Mesendoderm (in vitro differentiated cells): Measurements from ENCODE around the gene COLEC11.
A peak's percentile ranks its signal among the peaks of the same experiment; 100 is the strongest.

Source experiments
- DNase-seq: peaks from one replicate; pipeline ENCODE4 v3.0.0; 2013
- H2AK5ac ChIP-seq: 2 replicates; pipeline ENCODE4 v1.6.1; 2013; ENCODE audit warnings: low read length, inconsistent platforms
- H2BK120ac ChIP-seq: 2 replicates; pipeline ENCODE4 v1.6.1; 2013; ENCODE audit warnings: low read depth, mild to moderate bottlenecking, low read length, moderate library complexity, mixed read lengths
- H2BK15ac ChIP-seq: replicated peaks from 2 replicates; pipeline ENCODE4 v1.6.1; 2013; ENCODE audit warnings: low read depth, mild to moderate bottlenecking, moderate library complexity
- H2BK5ac ChIP-seq: 2 replicates; pipeline ENCODE4 v1.6.1; 2013; ENCODE audit warnings: low read length, inconsistent platforms
- H3K18ac ChIP-seq: 2 replicates; pipeline ENCODE4 v1.6.1; 2013; ENCODE audit warnings: mild to moderate bottlenecking, low read length, mixed read lengths
- H3K23ac ChIP-seq: one replicate; pipeline ENCODE4 v1.6.1; 2013; ENCODE audit warnings: low read length
- H3K27ac ChIP-seq: 2 replicates; pipeline ENCODE4 v1.5.1; 2013; ENCODE audit warnings: low read depth, mild to moderate bottlenecking, inconsistent platforms, low read length, moderate library complexity
- H3K27me3 ChIP-seq: 2 replicates; pipeline ENCODE4 v1.6.1; 2013; ENCODE audit warnings: low read length, control low read depth, mild to moderate bottlenecking, inconsistent platforms; ENCODE audit not compliant: insufficient read depth, poor library complexity
- H3K36me3 ChIP-seq: 2 replicates; pipeline ENCODE4 v1.6.1; 2013; ENCODE audit warnings: low read length, inconsistent platforms; ENCODE audit not compliant: control insufficient read depth, insufficient read depth
- H3K4ac ChIP-seq: one replicate; pipeline ENCODE4 v1.6.1; 2013; ENCODE audit warnings: low read depth, mild to moderate bottlenecking, low read length, moderate library complexity
- H3K4me1 ChIP-seq: 2 replicates; pipeline ENCODE4 v1.6.1; 2013; ENCODE audit warnings: low read depth, low read length, inconsistent platforms; ENCODE audit not compliant: control insufficient read depth
- H3K4me2 ChIP-seq: 2 replicates; pipeline ENCODE4 v1.6.1; 2013; ENCODE audit warnings: low read length
- H3K4me3 ChIP-seq: 2 replicates; pipeline ENCODE4 v1.5.1; 2013; ENCODE audit warnings: mild to moderate bottlenecking, low read length
- H3K56ac ChIP-seq: one replicate; pipeline ENCODE4 v1.6.1; 2013; ENCODE audit warnings: low read length
- H3K79me1 ChIP-seq: 2 replicates; pipeline ENCODE4 v1.6.1; 2013; ENCODE audit warnings: low read length, inconsistent platforms
- H3K79me2 ChIP-seq: 2 replicates; pipeline ENCODE4 v1.6.1; 2013; ENCODE audit warnings: mild to moderate bottlenecking, low read length; ENCODE audit not compliant: control insufficient read depth, insufficient read depth
- H3K9ac ChIP-seq: 2 replicates; pipeline ENCODE4 v1.6.1; 2013; ENCODE audit warnings: low read length, inconsistent platforms
- H4K5ac ChIP-seq: one replicate; pipeline ENCODE4 v1.6.1; 2013; ENCODE audit warnings: low read length
- H4K8ac ChIP-seq: one replicate; pipeline ENCODE4 v1.6.1; 2013; ENCODE audit warnings: low read depth, mild to moderate bottlenecking, control low read depth, low read length, moderate library complexity
- WGBS: extraction: QIAGEN DNeasy Blood & Tissue Kit; methylation state at CpG from one replicate; pipeline ENCODE4 v1.1.7; 2013; ENCODE audit warnings: low lambda C conversion rate, missing lambda C conversion rate; ENCODE audit not compliant: insufficient coverage; ENCODE audit errors: extremely low coverage; 5-methylcytosine and 5-hydroxymethylcytosine counted together

COLEC11 gene

GRCh38 chr2:3595985-3596384 lies 1.1 kb downstream of the COLEC11 start:
- H3K79me1 ChIP-seq: no peaks in the 10 kb centered on the region
- H3K56ac ChIP-seq: no peak overlapping the region
- no peaks in the 10 kb centered on the region for H3K27me3 ChIP-seq
- no peak overlapping the region for H3K18ac ChIP-seq
- H4K5ac ChIP-seq: no peak overlapping the region
- no peak overlapping the region for H2BK15ac ChIP-seq
- no peak overlapping the region for H3K4ac ChIP-seq
- H3K9ac ChIP-seq: no peak overlapping the region
- H2BK5ac ChIP-seq: no peak overlapping the region
- no peak overlapping the region for H3K27ac ChIP-seq
- no peaks in the 10 kb centered on the region for H3K4me1 ChIP-seq
- H3K23ac ChIP-seq: no peak overlapping the region
- no peak for DNase-seq
- no peaks in the 10 kb centered on the region for H3K36me3 ChIP-seq
- no peaks in the 10 kb centered on the region for H3K79me2 ChIP-seq
- no CpG with 5 or more reads among the region's 6 CpGs for WGBS
- no peak overlapping the region for H4K8ac ChIP-seq
- no peak overlapping the region for H3K4me2 ChIP-seq
- H2AK5ac ChIP-seq: no peak overlapping the region
- H3K4me3 ChIP-seq: no peak overlapping the region
- H2BK120ac ChIP-seq: no peak overlapping the region

- Histone ChIP-seq H3K79me1 (no peaks in the 10 kb centered on the region), H2BK120ac (no peak overlapping the region), H4K5ac (no peak overlapping the region), H3K27me3 (no peaks in the 10 kb centered on the region), H3K23ac (no peak overlapping the region), H2BK5ac (no peak overlapping the region), H4K8ac (no peak overlapping the region), H3K18ac (no peak overlapping the region), H3K56ac (peak overlapping the region; percentile 25), H3K4ac (peak overlapping the region; percentile 11), H3K4me3 (no peak overlapping the region), H3K36me3 (no peaks in the 10 kb centered on the region), H2BK15ac (no peak overlapping the region), H3K27ac (peak overlapping the region; percentile 40), H3K4me2 (no peak overlapping the region), H2AK5ac (no peak overlapping the region), H3K4me1 (no peaks in the 10 kb centered on the region), H3K79me2 (no peaks in the 10 kb centered on the region), H3K9ac (no peak overlapping the region)
- DNase-seq: no peak
- no CpG with 5 or more reads among the region's 16 CpGs for WGBS
Observed at GRCh38 chr2:3596901-3597417, 2.0 kb downstream of the COLEC11 start.

- Histone ChIP-seq H3K27me3 (no peaks in the 10 kb centered on the region), H3K56ac (no peak overlapping the region), H4K8ac (no peak overlapping the region), H3K23ac (no peak overlapping the region), H3K79me1 (no peaks in the 10 kb centered on the region), H3K36me3 (no peaks in the 10 kb centered on the region), H3K9ac (no peak overlapping the region), H3K4ac (no peak overlapping the region), H2BK5ac (no peak overlapping the region), H3K27ac (no peak overlapping the region), H2BK15ac (no peak overlapping the region), H3K4me2 (no peak overlapping the region), H2BK120ac (no peak overlapping the region), H3K79me2 (no peaks in the 10 kb centered on the region), H3K4me1 (no peaks in the 10 kb centered on the region), H4K5ac (no peak overlapping the region), H3K4me3 (no peak overlapping the region), H2AK5ac (no peak overlapping the region), H3K18ac (no peak overlapping the region)
- no peak for DNase-seq
- WGBS: no CpG with 5 or more reads among the region's 6 CpGs
Observed at GRCh38 chr2:3597567-3597966, 2.7 kb downstream of the COLEC11 start.

GRCh38 chr2:3598197-3598910 lies 3.4 kb downstream of the COLEC11 start:
- no peak overlapping the region for H4K5ac ChIP-seq
- H2BK15ac ChIP-seq: no peak overlapping the region
- H2BK5ac ChIP-seq: no peak overlapping the region
- H3K4me3 ChIP-seq: no peak overlapping the region
- no peak overlapping the region for H3K18ac ChIP-seq
- H4K8ac ChIP-seq: no peak overlapping the region
- H3K36me3 ChIP-seq: no peaks in the 10 kb centered on the region
- no peaks in the 10 kb centered on the region for H3K27me3 ChIP-seq
- no peaks in the 10 kb centered on the region for H3K79me1 ChIP-seq
- H3K4me1 ChIP-seq: no peaks in the 10 kb centered on the region
- H3K27ac ChIP-seq: no peak overlapping the region
- no peak overlapping the region for H3K4me2 ChIP-seq
- H3K4ac ChIP-seq: no peak overlapping the region
- no peak overlapping the region for H2AK5ac ChIP-seq
- no peak overlapping the region for H2BK120ac ChIP-seq
- no peaks in the 10 kb centered on the region for H3K79me2 ChIP-seq
- H3K56ac ChIP-seq: no peak overlapping the region
- no peak overlapping the region for H3K9ac ChIP-seq
- DNase-seq: no peak
- no CpG with 5 or more reads among the region's 22 CpGs for WGBS
- H3K23ac ChIP-seq: no peak overlapping the region

- Histone ChIP-seq H3K27me3 (no peaks in the 10 kb centered on the region), H3K56ac (no peak overlapping the region), H3K4me2 (no peak overlapping the region), H3K9ac (no peak overlapping the region), H2BK5ac (no peak overlapping the region), H3K79me2 (no peaks in the 10 kb centered on the region), H3K18ac (no peak overlapping the region), H3K79me1 (no peaks in the 10 kb centered on the region), H2BK120ac (no peak overlapping the region), H2BK15ac (no peak overlapping the region), H3K23ac (no peak overlapping the region), H3K4ac (no peak overlapping the region), H3K4me1 (no peaks in the 10 kb centered on the region), H3K36me3 (no peaks in the 10 kb centered on the region), H3K4me3 (no peak overlapping the region), H4K5ac (no peak overlapping the region), H2AK5ac (no peak overlapping the region), H3K27ac (no peak overlapping the region), H4K8ac (no peak overlapping the region)
- WGBS: no CpG with 5 or more reads among the region's 22 CpGs
- no peak for DNase-seq
Observed at GRCh38 chr2:3598912-3599854, 4.3 kb downstream of the COLEC11 start.
